Measurements from ENCODE around the gene EEA1.
A peak's percentile ranks its signal among the peaks of the same experiment; 100 is the strongest.
"Not testable (repeated sequence)": the region's sequence is repeated elsewhere in the genome, so short reads cannot be mapped to it uniquely, and the experiment has no call there.

The EEA1 gene

DNA sequence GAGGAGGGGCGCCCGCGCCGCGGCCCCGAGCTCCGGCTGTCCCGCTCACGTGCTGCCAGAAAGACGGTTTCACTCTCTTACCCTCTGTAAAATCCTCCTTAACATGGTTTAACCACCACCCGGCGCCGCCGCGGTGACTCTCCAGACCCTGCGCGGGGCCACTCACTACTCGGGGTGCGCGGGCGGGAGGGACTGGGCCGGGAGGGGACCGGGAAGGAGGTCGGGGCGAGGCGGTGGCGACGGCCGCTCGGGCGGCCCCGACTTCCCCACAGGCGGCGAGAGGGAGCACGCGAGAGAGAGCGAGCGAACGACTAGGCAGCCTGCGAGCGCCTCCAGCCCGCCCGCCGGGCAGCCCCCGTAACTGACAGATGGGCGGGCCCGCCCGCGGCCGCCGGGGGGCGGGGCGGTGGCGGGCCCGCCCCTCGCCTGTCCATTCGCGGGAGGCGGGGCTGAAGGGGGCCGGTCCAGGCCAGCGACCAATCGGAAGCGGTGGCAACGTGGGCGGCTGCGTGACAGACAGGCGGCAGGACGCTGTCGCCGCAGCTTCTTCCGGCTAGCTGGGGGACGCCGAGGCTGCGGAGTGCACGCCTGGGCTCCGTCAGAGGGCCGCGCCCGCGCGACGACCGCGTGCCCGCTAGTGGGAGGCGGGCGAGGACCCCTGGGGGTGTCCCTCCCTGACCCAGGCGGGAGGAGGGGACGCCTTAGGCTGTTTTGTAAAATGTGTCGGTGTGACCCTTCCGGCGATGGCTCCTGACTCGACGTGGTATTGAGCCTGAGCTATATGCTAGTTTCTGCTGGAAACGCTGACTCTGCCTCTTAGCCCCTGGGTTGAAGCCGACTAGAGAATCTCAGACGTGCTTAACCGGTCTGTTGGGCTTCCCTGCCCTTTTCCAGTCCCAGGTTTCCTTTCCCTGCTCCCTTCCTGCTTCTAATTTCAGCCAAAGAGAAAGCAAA, at the start of gene EEA1:
EEA1 (minus strand) TSS at position 334 of the 954 bp plus-strand sequence; CDS start at position 105, 229 bp downstream.
- Histone ChIP-seq H3K27me3 (ENCODE audit: insufficient read depth, low read length) (no peaks in the 10 kb centered on the region), H3K27ac (ENCODE audit: low read depth, low read length) (peak within 1 kb of the TSS; percentile 74), H3K79me2 (ENCODE audit: control insufficient read depth, insufficient read depth, low read length, unreplicated experiment) (peaks cover 43% of the 10 kb centered on the region), H3K36me3 (ENCODE audit: insufficient read depth, low read length) (no peaks in the 10 kb centered on the region), H3K4me3 (ENCODE audit: low read depth, low read length) (peak within 1 kb of the TSS; percentile 79), H3K4me1 (ENCODE audit: control insufficient read depth, insufficient read depth, low read length, unreplicated experiment) (peaks cover 13% of the 10 kb centered on the region), H2AFZ (ENCODE audit: low read length, unreplicated experiment) (peak within 1 kb of the TSS; percentile 92)

DNA sequence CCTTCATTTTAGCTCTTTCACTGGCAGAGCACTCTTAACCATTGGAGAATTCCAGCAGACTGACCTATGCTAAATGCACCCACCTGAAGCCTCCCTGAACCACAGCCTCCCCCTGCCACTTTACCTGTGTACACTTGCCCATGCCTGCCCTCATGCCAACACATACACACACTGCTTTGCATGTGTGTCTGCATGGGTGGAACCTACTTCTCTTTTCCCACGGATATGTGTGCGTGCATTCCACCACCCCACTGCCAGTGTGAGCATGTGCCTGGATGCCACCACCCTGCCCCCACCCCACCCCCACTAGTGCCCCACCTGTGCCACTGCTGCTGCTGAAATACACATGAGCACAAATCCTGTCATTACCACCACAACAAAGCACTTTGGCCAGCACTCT, 49.5 kb upstream of the EEA1 start:
- Histone ChIP-seq H2AFZ (ENCODE audit: low read length, unreplicated experiment) (no peak overlapping the region), H3K36me3 (ENCODE audit: insufficient read depth, low read length) (no peaks in the 10 kb centered on the region), H3K27ac (ENCODE audit: low read depth, low read length) (no peak overlapping the region), H3K4me1 (ENCODE audit: control insufficient read depth, insufficient read depth, low read length, unreplicated experiment) (peaks cover 3% of the 10 kb centered on the region), H3K79me2 (ENCODE audit: control insufficient read depth, insufficient read depth, low read length, unreplicated experiment) (no peaks in the 10 kb centered on the region), H3K27me3 (ENCODE audit: insufficient read depth, low read length) (no peaks in the 10 kb centered on the region), H3K4me3 (ENCODE audit: low read depth, low read length) (no peak overlapping the region)

DNA sequence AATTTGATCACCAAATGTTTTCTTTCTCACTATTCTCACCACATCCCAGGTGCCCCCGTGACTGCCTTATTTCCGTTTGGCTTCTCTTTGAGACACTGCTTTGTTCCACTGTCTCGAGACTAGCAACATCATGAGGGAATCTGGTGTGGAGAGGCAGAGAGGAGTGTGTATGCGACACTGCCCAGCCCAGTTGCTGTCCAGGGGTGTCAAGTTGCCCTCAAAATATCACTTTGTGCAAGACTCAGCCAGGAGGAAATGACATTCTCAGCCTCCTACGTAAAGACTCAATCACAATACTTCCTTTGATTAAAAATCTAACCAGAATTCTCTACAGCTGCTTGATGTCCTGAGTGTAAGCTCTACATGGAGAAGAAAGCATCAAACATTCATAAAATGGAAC, 48.2 kb upstream of the EEA1 start:
- Histone ChIP-seq H2AFZ (ENCODE audit: low read length, unreplicated experiment) (no peak overlapping the region), H3K27ac (ENCODE audit: low read depth, low read length) (no peak overlapping the region), H3K4me3 (ENCODE audit: low read depth, low read length) (no peak overlapping the region), H3K79me2 (ENCODE audit: control insufficient read depth, insufficient read depth, low read length, unreplicated experiment) (no peaks in the 10 kb centered on the region), H3K27me3 (ENCODE audit: insufficient read depth, low read length) (no peaks in the 10 kb centered on the region), H3K36me3 (ENCODE audit: insufficient read depth, low read length) (no peaks in the 10 kb centered on the region), H3K4me1 (ENCODE audit: control insufficient read depth, insufficient read depth, low read length, unreplicated experiment) (peaks cover 12% of the 10 kb centered on the region)

DNA sequence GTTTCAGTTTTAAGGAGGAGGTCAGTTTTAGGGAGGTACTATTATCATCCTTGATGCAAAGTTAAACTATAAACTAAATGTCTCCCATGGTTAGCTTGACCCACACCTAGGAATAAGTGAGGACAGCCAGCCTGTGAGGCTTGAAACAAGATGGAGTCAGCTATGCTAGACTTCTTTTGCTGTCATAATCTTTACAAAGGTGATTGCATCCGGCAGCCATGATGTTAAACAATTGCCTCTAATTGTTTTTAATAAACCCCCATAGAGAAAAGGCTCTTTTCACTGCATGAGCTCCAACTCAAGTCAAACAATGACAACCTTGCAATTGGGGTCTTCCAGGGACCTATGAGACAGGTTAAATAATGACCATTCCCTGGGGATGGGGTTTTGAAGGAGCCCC, 45.7 kb upstream of the EEA1 start:
- no peaks in the 10 kb centered on the region for H3K36me3 ChIP-seq (ENCODE audit: insufficient read depth, low read length)
- no peak overlapping the region for H3K4me3 ChIP-seq (ENCODE audit: low read depth, low read length)
- H3K27ac ChIP-seq (ENCODE audit: low read depth, low read length) = no peak overlapping the region
- no peaks in the 10 kb centered on the region for H3K79me2 ChIP-seq (ENCODE audit: control insufficient read depth, insufficient read depth, low read length, unreplicated experiment)
- H3K27me3 ChIP-seq (ENCODE audit: insufficient read depth, low read length) = no peaks in the 10 kb centered on the region
- H3K4me1 ChIP-seq (ENCODE audit: control insufficient read depth, insufficient read depth, low read length, unreplicated experiment) = peaks cover 30% of the 10 kb centered on the region
- no peak overlapping the region for H2AFZ ChIP-seq (ENCODE audit: low read length, unreplicated experiment)

DNA sequence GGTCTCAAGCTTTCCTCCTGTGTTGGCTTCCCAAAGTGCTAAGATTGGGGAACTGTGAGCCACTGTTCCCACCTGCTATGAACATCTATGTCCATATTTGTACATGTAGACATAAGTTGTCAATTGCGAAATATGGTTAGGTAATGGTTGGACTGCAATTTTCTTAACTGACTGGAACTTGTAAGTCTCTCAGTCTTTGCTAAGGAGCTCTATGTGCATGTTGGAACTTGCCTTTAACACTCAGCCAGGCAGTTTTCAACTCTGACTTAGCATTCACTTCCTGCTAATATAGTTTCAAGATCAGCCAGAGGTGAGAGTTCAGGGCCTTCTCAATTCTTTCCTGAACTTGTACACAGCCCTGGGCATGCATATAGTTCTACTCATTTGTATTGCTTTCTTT, 44.5 kb upstream of the EEA1 start:
- no peaks in the 10 kb centered on the region for H3K36me3 ChIP-seq (ENCODE audit: insufficient read depth, low read length)
- no peak overlapping the region for H2AFZ ChIP-seq (ENCODE audit: low read length, unreplicated experiment)
- no peaks in the 10 kb centered on the region for H3K79me2 ChIP-seq (ENCODE audit: control insufficient read depth, insufficient read depth, low read length, unreplicated experiment)
- no peaks in the 10 kb centered on the region for H3K27me3 ChIP-seq (ENCODE audit: insufficient read depth, low read length)
- H3K4me3 ChIP-seq (ENCODE audit: low read depth, low read length) = no peak overlapping the region
- H3K27ac ChIP-seq (ENCODE audit: low read depth, low read length) = peak overlapping the region; percentile 58; the same call in 1 of the 2 replicates
- peaks cover 37% of the 10 kb centered on the region for H3K4me1 ChIP-seq (ENCODE audit: control insufficient read depth, insufficient read depth, low read length, unreplicated experiment)

DNA sequence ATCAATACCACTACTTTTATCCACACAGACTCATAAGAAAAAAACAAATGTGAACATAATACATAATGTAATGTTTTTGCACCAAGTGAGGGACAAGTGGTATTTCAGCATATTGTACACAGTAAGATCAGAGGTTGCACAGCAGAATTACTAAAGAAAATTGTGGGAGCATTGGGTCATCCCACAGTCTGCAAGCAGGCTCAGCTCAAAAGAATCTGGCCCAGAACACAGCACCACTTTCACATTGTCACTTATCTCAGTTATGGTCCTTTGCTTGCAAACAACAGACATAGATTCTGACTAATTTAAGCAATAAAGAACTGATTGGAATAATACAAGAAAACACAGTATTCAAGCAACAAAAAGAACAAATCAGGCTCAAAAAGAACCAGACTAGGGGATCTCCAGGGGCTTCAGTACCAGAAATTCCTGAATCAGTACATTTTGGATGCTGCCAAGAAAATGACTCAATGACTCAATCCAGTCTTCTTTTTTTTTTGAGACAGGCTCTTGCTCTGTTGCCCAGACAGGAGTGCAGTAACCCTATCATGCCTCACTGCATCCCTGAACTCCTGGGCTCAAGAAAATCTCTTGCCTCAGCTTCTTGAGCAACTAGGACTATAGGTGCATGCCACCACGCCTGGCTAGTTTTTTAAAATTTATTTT, 42.9 kb upstream of the EEA1 start:
- H3K27ac ChIP-seq (ENCODE audit: low read depth, low read length) = peak overlapping the region; percentile 99
- H3K4me3 ChIP-seq (ENCODE audit: low read depth, low read length) = peak overlapping the region; percentile 60
- no peaks in the 10 kb centered on the region for H3K27me3 ChIP-seq (ENCODE audit: insufficient read depth, low read length)
- H2AFZ ChIP-seq (ENCODE audit: low read length, unreplicated experiment) = no peak overlapping the region
- H3K36me3 ChIP-seq (ENCODE audit: insufficient read depth, low read length) = no peaks in the 10 kb centered on the region
- H3K4me1 ChIP-seq (ENCODE audit: control insufficient read depth, insufficient read depth, low read length, unreplicated experiment) = peaks cover 45% of the 10 kb centered on the region
- no peaks in the 10 kb centered on the region for H3K79me2 ChIP-seq (ENCODE audit: control insufficient read depth, insufficient read depth, low read length, unreplicated experiment)

DNA sequence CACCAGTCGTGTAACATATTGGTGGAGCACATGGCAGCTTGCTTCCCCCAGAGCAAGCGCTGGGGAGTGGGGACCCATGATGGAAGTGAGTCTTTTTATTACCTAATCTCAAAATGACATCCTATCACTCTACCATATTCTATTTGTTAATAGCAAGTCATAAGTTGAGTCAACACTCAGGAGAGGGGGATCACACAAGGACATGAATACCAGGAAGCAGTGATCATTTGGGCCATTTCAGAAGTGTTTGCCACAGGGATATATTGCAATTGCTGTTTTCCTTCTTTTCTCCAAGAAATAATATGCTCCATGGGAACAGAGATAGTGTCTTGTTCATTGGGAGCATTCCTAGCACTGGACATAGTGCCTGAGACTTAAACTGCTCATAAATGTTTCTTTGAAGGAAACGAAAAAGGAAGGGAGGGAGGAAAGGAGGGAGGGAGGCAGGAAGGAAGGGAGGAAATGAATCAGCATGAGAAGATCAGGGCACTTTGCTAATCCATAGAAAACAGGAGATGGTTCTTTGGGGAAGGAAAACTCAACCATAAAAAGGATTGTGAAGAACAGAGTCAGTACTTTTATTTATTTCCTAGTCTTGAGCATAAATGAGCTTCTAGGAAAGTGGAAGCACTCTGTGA, 39.2 kb upstream of the EEA1 start:
- Histone ChIP-seq H3K4me3 (ENCODE audit: low read depth, low read length) (no peak overlapping the region), H2AFZ (ENCODE audit: low read length, unreplicated experiment) (no peak overlapping the region), H3K27ac (ENCODE audit: low read depth, low read length) (peak overlapping the region; percentile 47)

DNA sequence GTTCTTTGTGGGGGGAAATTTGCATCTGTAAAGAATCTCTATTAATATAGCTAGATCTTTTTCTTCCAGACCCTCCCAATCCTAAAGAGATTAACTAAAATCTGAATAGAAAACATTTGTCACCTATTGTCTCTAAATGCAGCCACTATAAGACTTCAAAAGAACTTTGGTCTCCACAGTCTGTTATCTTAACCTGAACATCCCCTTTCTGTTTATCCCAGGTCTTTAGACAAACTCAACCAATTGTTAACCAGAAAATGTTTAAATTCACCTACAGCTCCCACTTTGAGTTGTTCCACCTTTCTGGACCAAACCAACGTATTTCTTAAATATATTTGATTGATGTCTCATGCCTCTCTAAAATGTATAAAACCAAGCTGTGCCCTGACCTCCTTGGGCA, 35.3 kb upstream of the EEA1 start:
- H3K27me3 ChIP-seq (ENCODE audit: insufficient read depth, low read length); H3K4me3 ChIP-seq (ENCODE audit: low read depth, low read length); H3K27ac ChIP-seq (ENCODE audit: low read depth, low read length); H3K79me2 ChIP-seq (ENCODE audit: control insufficient read depth, insufficient read depth, low read length, unreplicated experiment); H3K36me3 ChIP-seq (ENCODE audit: insufficient read depth, low read length); H2AFZ ChIP-seq (ENCODE audit: low read length, unreplicated experiment): not testable (repeated sequence)
- H3K4me1 ChIP-seq (ENCODE audit: control insufficient read depth, insufficient read depth, low read length, unreplicated experiment) = peaks cover 15% of the 10 kb centered on the region

More for the DNA sequence above, 39.2 kb upstream of the EEA1 start:
- no peaks in the 10 kb centered on the region for H3K27me3 ChIP-seq (ENCODE audit: insufficient read depth, low read length)
- no peaks in the 10 kb centered on the region for H3K36me3 ChIP-seq (ENCODE audit: insufficient read depth, low read length)
- H3K4me1 ChIP-seq (ENCODE audit: control insufficient read depth, insufficient read depth, low read length, unreplicated experiment) = peaks cover 38% of the 10 kb centered on the region
- H3K79me2 ChIP-seq (ENCODE audit: control insufficient read depth, insufficient read depth, low read length, unreplicated experiment) = no peaks in the 10 kb centered on the region

DNA sequence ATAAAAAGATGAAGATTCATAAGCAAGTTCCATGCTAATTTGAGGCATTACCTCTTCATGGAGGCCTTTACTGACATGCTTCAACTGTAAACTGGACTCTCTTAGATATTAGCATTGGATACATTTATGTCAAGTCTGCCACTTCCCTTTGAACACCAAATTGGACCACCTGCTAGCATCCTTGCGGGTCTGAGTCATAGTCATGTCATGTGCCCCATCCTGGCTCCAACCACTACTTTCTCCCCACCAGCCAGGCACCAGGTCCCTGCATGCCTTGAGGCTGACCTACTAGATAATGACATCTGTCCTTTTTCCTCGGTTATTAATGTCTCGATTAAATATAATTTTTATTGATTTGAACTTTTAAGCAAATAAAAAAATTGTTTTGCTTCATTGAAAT, 32.9 kb upstream of the EEA1 start:
- H3K27ac ChIP-seq (ENCODE audit: low read depth, low read length) = no peak overlapping the region
- H3K4me3 ChIP-seq (ENCODE audit: low read depth, low read length) = no peak overlapping the region
- H3K79me2 ChIP-seq (ENCODE audit: control insufficient read depth, insufficient read depth, low read length, unreplicated experiment) = no peaks in the 10 kb centered on the region
- no peaks in the 10 kb centered on the region; the same call in 1 of the 2 replicates for H3K36me3 ChIP-seq (ENCODE audit: insufficient read depth, low read length)
- no peak overlapping the region for H2AFZ ChIP-seq (ENCODE audit: low read length, unreplicated experiment)
- H3K27me3 ChIP-seq (ENCODE audit: insufficient read depth, low read length) = no peaks in the 10 kb centered on the region
- no peaks in the 10 kb centered on the region for H3K4me1 ChIP-seq (ENCODE audit: control insufficient read depth, insufficient read depth, low read length, unreplicated experiment)

DNA sequence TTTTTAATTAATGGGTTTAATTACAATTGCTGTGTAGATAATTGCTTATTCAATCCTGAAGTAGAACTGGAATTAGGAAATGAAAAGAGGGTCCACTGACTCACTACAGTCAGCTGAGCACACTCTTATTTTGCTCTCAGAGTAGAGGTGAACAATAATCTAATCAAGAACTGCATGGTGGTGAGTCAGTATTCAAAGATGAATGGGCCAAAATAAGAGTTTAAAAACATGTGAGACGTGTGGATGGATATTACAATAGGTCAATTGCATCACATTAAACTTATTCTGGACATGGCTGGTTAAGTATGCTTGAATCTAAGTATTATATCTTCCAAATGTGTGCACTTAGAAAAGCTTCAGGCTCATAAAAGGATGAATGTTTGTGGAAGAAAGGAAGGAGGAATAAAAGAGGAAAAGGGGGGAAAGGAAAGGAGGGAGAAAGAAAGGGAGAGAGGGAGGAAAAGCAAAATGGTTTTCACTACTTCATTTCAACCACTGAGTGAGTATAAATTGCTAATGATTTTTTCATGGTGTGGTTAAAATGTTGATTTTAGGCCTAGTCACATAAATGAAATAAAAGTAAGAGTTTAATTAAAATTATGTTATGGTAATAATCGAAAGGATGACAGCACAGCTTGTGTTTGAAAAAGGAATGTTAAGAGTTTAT, 27.0 kb upstream of the EEA1 start:
- Histone ChIP-seq H3K4me1 (ENCODE audit: control insufficient read depth, insufficient read depth, low read length, unreplicated experiment) (no peaks in the 10 kb centered on the region), H3K36me3 (ENCODE audit: insufficient read depth, low read length) (no peaks in the 10 kb centered on the region; the same call in 1 of the 2 replicates), H3K4me3 (ENCODE audit: low read depth, low read length) (no peak overlapping the region), H3K27me3 (ENCODE audit: insufficient read depth, low read length) (no peaks in the 10 kb centered on the region), H3K79me2 (ENCODE audit: control insufficient read depth, insufficient read depth, low read length, unreplicated experiment) (no peaks in the 10 kb centered on the region), H2AFZ (ENCODE audit: low read length, unreplicated experiment) (peak overlapping the region; percentile 3), H3K27ac (ENCODE audit: low read depth, low read length) (peak overlapping the region; percentile 79)

Measured in ACC112 (cell line).